CD4-positive, CD25-positive, alpha-beta regulatory T cell (primary cell): ENCODE measurements around the gene SLC15A1. TPM values are rescaled to one million over a fixed set of nuclear protein-coding genes. Genes with fewer than 3 reads are reported as not detected.

Experiments used
- ATAC-seq, 2 donors: fragments of 150-1000 bp; cut with Tn5 transposase; one replicate each; pipeline ENCODE4 v1.10.0; 2021; ENCODE audit warnings: low read depth in 2 of 2, moderate number of reproducible peaks in 2 of 2, moderate library complexity in 1 of 2
- DNase-seq, 3 donors: peaks; one replicate each; pipeline versions ENCODE4 v3.0.0 to v3.0.0-alpha.2; 2012 to 2022; ENCODE audit warnings: mixed read lengths in 1 of 3
- H3K27ac ChIP-seq: one replicate; pipeline ENCODE4 v1.7.0; 2013; ENCODE audit warnings: mild to moderate bottlenecking, low read length; ENCODE audit not compliant: insufficient read depth, poor library complexity, severe bottlenecking
- H3K27me3 ChIP-seq: one replicate; pipeline ENCODE4 v1.7.0; 2013; ENCODE audit warnings: low read length; ENCODE audit not compliant: control insufficient read depth, insufficient read depth
- H3K36me3 ChIP-seq: one replicate; pipeline ENCODE4 v1.7.0; 2013; ENCODE audit warnings: mild to moderate bottlenecking, low read length, moderate library complexity; ENCODE audit not compliant: control insufficient read depth, insufficient read depth
- H3K4me1 ChIP-seq: 2 replicates; pipeline ENCODE4 v1.7.0; 2013; ENCODE audit warnings: mild to moderate bottlenecking, low read length; ENCODE audit not compliant: insufficient read depth, control insufficient read depth, poor library complexity, severe bottlenecking
- H3K4me3 ChIP-seq: one replicate; pipeline ENCODE4 v1.7.0; 2013; ENCODE audit warnings: low read depth, mild to moderate bottlenecking, low read length, moderate library complexity
- H3K9me3 ChIP-seq, 2 experiments: 1 replicate in 1 of 2; 2 replicates in 1 of 2; pipeline ENCODE4 v1.7.0; 2013; ENCODE audit warnings: low read length in 2 of 2, mild to moderate bottlenecking in 1 of 2, moderate library complexity in 1 of 2; ENCODE audit not compliant: control insufficient read depth in 2 of 2
- H3K27ac Mint-ChIP-seq, 3 donors: one replicate each; pipeline ENCODE4 v1.8.0; 2020 to 2022; ENCODE audit warnings: mild to moderate bottlenecking in 3 of 3, mixed read lengths in 3 of 3, moderate library complexity in 2 of 3
- H3K27me3 Mint-ChIP-seq: one replicate; pipeline ENCODE4 v1.8.0; 2022; ENCODE audit warnings: mild to moderate bottlenecking, mixed read lengths
- H3K36me3 Mint-ChIP-seq: one replicate; pipeline ENCODE4 v1.8.0; 2020; ENCODE audit warnings: mixed read lengths
- H3K4me1 Mint-ChIP-seq, 4 donors: one replicate each; pipeline ENCODE4 v1.8.0; 2020 to 2022; ENCODE audit warnings: mixed read lengths in 4 of 4, mild to moderate bottlenecking in 1 of 4
- H3K4me3 Mint-ChIP-seq, 4 donors: one replicate each; pipeline ENCODE4 v1.8.0; 2020 to 2022; ENCODE audit warnings: mild to moderate bottlenecking in 4 of 4, mixed read lengths in 4 of 4, moderate library complexity in 3 of 4
- H3K9me3 Mint-ChIP-seq, 7 donors: one replicate each; pipeline ENCODE4 v1.8.0; 2020 to 2022; ENCODE audit warnings: mixed read lengths in 7 of 7, mild to moderate bottlenecking in 3 of 7, moderate library complexity in 2 of 7
- polyA plus RNA-seq, 4 donors: library from polyadenylated mRNA; unstranded; fragments of 300-500 nt; fragmentation: Illumina TruSeq; gene quantifications; one replicate each; pipeline ENCODE4 v1.2.3, GENCODE V29; 2021
- total RNA-seq: library from RNA; stranded (reverse); gene quantifications from one replicate; pipeline ENCODE4 v1.2.3, GENCODE V29; 2022

The SLC15A1 gene
- total and polyA plus RNA-seq, 5 donors from 2014 or later: not detected

GRCh38 chr13:98710521-98710920, 42.0 kb downstream of the SLC15A1 start:
- H3K27ac Mint-ChIP-seq: no peak overlapping the region
- H3K27ac ChIP-seq: no peak overlapping the region
- no peaks in the 10 kb centered on the region for H3K9me3 Mint-ChIP-seq
- no peaks in the 10 kb centered on the region for H3K9me3 ChIP-seq
- H3K4me3 ChIP-seq: no peak overlapping the region
- H3K4me1 Mint-ChIP-seq: no peaks in the 10 kb centered on the region
- ATAC-seq: no peak
- H3K36me3 Mint-ChIP-seq: no peaks in the 10 kb centered on the region
- H3K4me3 Mint-ChIP-seq: no peak overlapping the region
- DNase-seq: no peak
- no peaks in the 10 kb centered on the region for H3K36me3 ChIP-seq
- H3K27me3 Mint-ChIP-seq: peaks cover 13% of the 10 kb centered on the region
- no peaks in the 10 kb centered on the region for H3K27me3 ChIP-seq
- no peaks in the 10 kb centered on the region for H3K4me1 ChIP-seq

GRCh38 chr13:98707281-98707999, 45.0 kb downstream of the SLC15A1 start:
- Histone ChIP-seq H3K27me3 (no peaks in the 10 kb centered on the region), H3K9me3 (no peaks in the 10 kb centered on the region), H3K36me3 (no peaks in the 10 kb centered on the region), H3K4me1 (no peaks in the 10 kb centered on the region), H3K4me3 (no peak overlapping the region), H3K27ac (no peak overlapping the region)
- no peak overlapping the region for H3K27ac Mint-ChIP-seq
- peaks cover 0 to 1% (median 0%) of the 10 kb centered on the region in 7 donors for H3K9me3 Mint-ChIP-seq
- H3K4me3 Mint-ChIP-seq: no peak overlapping the region
- H3K4me1 Mint-ChIP-seq: no peaks in the 10 kb centered on the region
- no peaks in the 10 kb centered on the region for H3K36me3 Mint-ChIP-seq
- no peak for DNase-seq
- peaks cover 17% of the 10 kb centered on the region for H3K27me3 Mint-ChIP-seq
- no peak for ATAC-seq

GRCh38 chr13:98706446-98707110, 45.9 kb downstream of the SLC15A1 start:
- ATAC-seq: no peak
- H3K27me3 ChIP-seq: no peaks in the 10 kb centered on the region
- H3K27me3 Mint-ChIP-seq: peaks cover 24% of the 10 kb centered on the region
- H3K36me3 Mint-ChIP-seq: no peaks in the 10 kb centered on the region
- peak overlapping the region in 1 of 3 donors; percentile 1 for H3K27ac Mint-ChIP-seq
- no peak overlapping the region for H3K4me3 Mint-ChIP-seq
- no peak overlapping the region for H3K27ac ChIP-seq
- DNase-seq: no peak
- H3K9me3 ChIP-seq: no peaks in the 10 kb centered on the region
- peaks cover 0 to 1% (median 0%) of the 10 kb centered on the region in 7 donors for H3K9me3 Mint-ChIP-seq
- H3K36me3 ChIP-seq: no peaks in the 10 kb centered on the region
- H3K4me1 ChIP-seq: no peaks in the 10 kb centered on the region
- H3K4me3 ChIP-seq: no peak overlapping the region
- H3K4me1 Mint-ChIP-seq: no peaks in the 10 kb centered on the region

GRCh38 chr13:98697791-98698190, 54.7 kb downstream of the SLC15A1 start:
- Histone ChIP-seq H3K4me1 (no peaks in the 10 kb centered on the region), H3K9me3 (no peaks in the 10 kb centered on the region), H3K4me3 (no peak overlapping the region), H3K27me3 (no peaks in the 10 kb centered on the region), H3K27ac (no peak overlapping the region), H3K36me3 (no peaks in the 10 kb centered on the region)
- ATAC-seq (no peak), DNase-seq (no peak)
- H3K27me3 Mint-ChIP-seq: peaks cover 17% of the 10 kb centered on the region
- peaks cover 0 to 1% (median 0%) of the 10 kb centered on the region in 7 donors for H3K9me3 Mint-ChIP-seq
- no peaks in the 10 kb centered on the region for H3K36me3 Mint-ChIP-seq
- no peaks in the 10 kb centered on the region for H3K4me1 Mint-ChIP-seq
- no peak overlapping the region for H3K27ac Mint-ChIP-seq
- no peak overlapping the region for H3K4me3 Mint-ChIP-seq

GRCh38 chr13:98693756-98694155, 58.7 kb downstream of the SLC15A1 start:
- H3K4me3 Mint-ChIP-seq: peak overlapping the region in 1 of 4 donors; percentile 32
- no peak overlapping the region for H3K27ac Mint-ChIP-seq
- Histone ChIP-seq H3K36me3 (no peaks in the 10 kb centered on the region), H3K4me1 (no peaks in the 10 kb centered on the region), H3K27ac (no peak overlapping the region), H3K4me3 (no peak overlapping the region), H3K27me3 (no peaks in the 10 kb centered on the region), H3K9me3 (no peaks in the 10 kb centered on the region)
- no peaks in the 10 kb centered on the region for H3K36me3 Mint-ChIP-seq
- ATAC-seq: no peak
- DNase-seq: no peak
- H3K4me1 Mint-ChIP-seq: no peaks in the 10 kb centered on the region
- peaks cover 14% of the 10 kb centered on the region for H3K27me3 Mint-ChIP-seq
- H3K9me3 Mint-ChIP-seq: no peaks in the 10 kb centered on the region

GRCh38 chr13:98691360-98691759, 61.1 kb downstream of the SLC15A1 start:
- Histone ChIP-seq H3K4me3 (no peak overlapping the region), H3K36me3 (no peaks in the 10 kb centered on the region), H3K27ac (no peak overlapping the region), H3K27me3 (no peaks in the 10 kb centered on the region), H3K9me3 (no peaks in the 10 kb centered on the region), H3K4me1 (no peaks in the 10 kb centered on the region)
- H3K27me3 Mint-ChIP-seq: peaks cover 9% of the 10 kb centered on the region
- H3K4me3 Mint-ChIP-seq: no peak overlapping the region
- ATAC-seq (no peak), DNase-seq (no peak)
- H3K4me1 Mint-ChIP-seq: no peaks in the 10 kb centered on the region
- no peak overlapping the region for H3K27ac Mint-ChIP-seq
- H3K36me3 Mint-ChIP-seq: no peaks in the 10 kb centered on the region
- no peaks in the 10 kb centered on the region for H3K9me3 Mint-ChIP-seq

GRCh38 chr13:98690348-98691022, 62.0 kb downstream of the SLC15A1 start:
- no peaks in the 10 kb centered on the region for H3K9me3 Mint-ChIP-seq
- Histone ChIP-seq H3K4me3 (no peak overlapping the region), H3K4me1 (no peaks in the 10 kb centered on the region), H3K27me3 (no peaks in the 10 kb centered on the region), H3K36me3 (no peaks in the 10 kb centered on the region), H3K9me3 (no peaks in the 10 kb centered on the region), H3K27ac (no peak overlapping the region)
- peaks cover 9% of the 10 kb centered on the region for H3K27me3 Mint-ChIP-seq
- H3K4me3 Mint-ChIP-seq: no peak overlapping the region
- no peaks in the 10 kb centered on the region for H3K36me3 Mint-ChIP-seq
- ATAC-seq (no peak), DNase-seq (no peak)
- H3K4me1 Mint-ChIP-seq: no peaks in the 10 kb centered on the region
- peak overlapping the region in 1 of 3 donors; percentile 12 for H3K27ac Mint-ChIP-seq
